T-cell (primary cell): ENCODE data around the gene RHCE. TPM values are rescaled to one million over a fixed set of nuclear protein-coding genes. Genes with fewer than 3 reads are reported as not detected.
"Not testable (repeated sequence)": the region's sequence is repeated elsewhere in the genome, so short reads cannot be mapped to it uniquely, and the experiment has no call there.

Source experiments
- ATAC-seq, 4 experiments: fragments of 200-7000 bp in 3 of 4; fragments of 150-1000 bp in 1 of 4; cut with Tn5 transposase; replicated peaks in 1 of 4; 1 replicate in 3 of 4; 2 replicates in 1 of 4; pipeline ENCODE4 v1.10.0; 2021; ENCODE audit warnings: moderate library complexity in 3 of 4, mild to moderate bottlenecking in 2 of 4, moderate number of reproducible peaks in 1 of 4
- CTCF ChIA-PET, 2 donors: fragments of 300-600 bp; sonication (Branson Sonifier 250); formaldehyde crosslinking; loops; one replicate each; lab custom pipeline; 2022; ENCODE audit warnings: antibody characterized with exemption in 2 of 2; lab: Charles Lee
- POLR2A ChIA-PET, 2 donors: fragments of 300-600 bp; sonication (Branson Sonifier 250); formaldehyde crosslinking; loops; one replicate each; lab custom pipeline; 2022; ENCODE audit warnings: antibody characterized with exemption in 2 of 2; lab: Charles Lee
- DNase-seq, 35 experiments: peaks; one replicate each; pipeline versions ENCODE4 v3.0.0 to v3.0.0-alpha.2; 2013 to 2023
- H3K27ac ChIP-seq: one replicate; pipeline ENCODE4 v1.5.1; 2013; ENCODE audit warnings: low read length
- H3K27me3 ChIP-seq, 2 experiments: replicated peaks in 1 of 2; 1 replicate in 1 of 2; 2 replicates in 1 of 2; pipeline versions ENCODE4 v1.6.1 to v1.7.0; 2013; ENCODE audit warnings: low read length in 1 of 2, mixed read lengths in 1 of 2; ENCODE audit not compliant: control insufficient read depth in 2 of 2, insufficient read depth in 2 of 2; ENCODE audit errors: extremely low read depth in 1 of 2
- H3K36me3 ChIP-seq, 2 donors: 1 replicate in 1 of 2; 2 replicates in 1 of 2; pipeline versions ENCODE4 v1.6.1 to v1.7.0; 2013; ENCODE audit warnings: low read length in 1 of 2; ENCODE audit not compliant: control insufficient read depth in 2 of 2, insufficient read depth in 1 of 2; ENCODE audit errors: extremely low read depth in 1 of 2
- H3K4me1 ChIP-seq, 2 experiments: 1 replicate in 1 of 2; 2 replicates in 1 of 2; pipeline versions ENCODE4 v1.6.1 to v1.7.0; 2013; ENCODE audit warnings: low read length in 2 of 2, mixed read lengths in 1 of 2; ENCODE audit not compliant: insufficient read depth in 2 of 2, control insufficient read depth in 1 of 2; ENCODE audit errors: extremely low read depth in 1 of 2
- H3K4me3 ChIP-seq, 2 donors: 1 replicate in 1 of 2; 2 replicates in 1 of 2; pipeline versions ENCODE4 v1.5.1 to v1.7.0; 2013; ENCODE audit warnings: mild to moderate bottlenecking in 2 of 2, low read length in 1 of 2, moderate library complexity in 1 of 2; ENCODE audit not compliant: control insufficient read depth in 1 of 2; ENCODE audit errors: extremely low read depth in 1 of 2
- H3K9me3 ChIP-seq: 2 replicates; pipeline ENCODE4 v1.7.0; 2013
- H3K27ac Mint-ChIP-seq, 2 donors: one replicate each; pipeline ENCODE4 v1.8.0; 2020 to 2021; ENCODE audit warnings: mild to moderate bottlenecking in 2 of 2, mixed read lengths in 2 of 2
- H3K27me3 Mint-ChIP-seq, 2 donors: one replicate each; pipeline ENCODE4 v1.8.0; 2021 to 2022; ENCODE audit warnings: mixed read lengths in 2 of 2
- H3K36me3 Mint-ChIP-seq: one replicate; pipeline ENCODE4 v1.8.0; 2021; ENCODE audit warnings: mixed read lengths
- H3K4me1 Mint-ChIP-seq, 3 donors: one replicate each; pipeline ENCODE4 v1.8.0; 2020 to 2022; ENCODE audit warnings: mixed read lengths in 3 of 3, mild to moderate bottlenecking in 1 of 3
- H3K4me3 Mint-ChIP-seq, 3 donors: one replicate each; pipeline ENCODE4 v1.8.0; 2020 to 2022; ENCODE audit warnings: mild to moderate bottlenecking in 3 of 3, mixed read lengths in 3 of 3, moderate library complexity in 3 of 3
- H3K9me3 Mint-ChIP-seq, 3 donors: one replicate each; pipeline ENCODE4 v1.8.0; 2020 to 2022; ENCODE audit warnings: mixed read lengths in 3 of 3
- WGBS: methylation state at CpG from one replicate; pipeline ENCODE4 v1.1.5; 2013; ENCODE audit warnings: missing lambda C conversion rate; ENCODE audit not compliant: insufficient coverage; 5-methylcytosine and 5-hydroxymethylcytosine counted together
- total RNA-seq, 35 experiments: library from RNA in 6 of 35; stranded (reverse) in 6 of 35; fragments of 120-200 nt in 1 of 35; gene quantifications; one replicate each; pipeline versions ENCODE4 v1.2.1 to v1.2.4 and lab custom pipeline; 2013 to 2026

RHCE gene
- total RNA-seq, 5 donors from 2014 or later (not counting 1 experiment from before 2014, with no cell fraction given): 0.35 to 1.0 (median 0.63) TPM; not detected in 1

DNA sequence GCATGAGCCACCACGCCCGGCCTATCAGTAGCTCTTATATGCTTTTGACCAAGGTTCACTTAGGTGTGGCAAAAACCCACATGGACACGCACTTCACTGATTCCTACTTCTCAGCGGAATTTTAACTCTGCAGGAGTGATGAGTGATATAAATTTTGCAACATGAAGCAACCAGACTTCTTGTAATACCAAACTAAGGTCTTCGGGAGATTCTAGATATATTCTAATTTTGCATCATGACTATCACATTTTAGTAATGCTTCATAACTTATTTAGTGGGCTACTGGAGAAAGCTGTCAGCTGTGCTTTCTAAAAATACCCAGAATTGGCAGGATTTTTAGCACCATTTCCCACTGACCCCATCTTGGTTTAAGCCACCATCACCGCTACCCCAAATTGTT is 27.8 kb downstream of the RHCE start:
- H3K9me3 Mint-ChIP-seq: no peaks in the 10 kb centered on the region
- CTCF ChIA-PET: no interaction called here
- H3K36me3 Mint-ChIP-seq: no peaks in the 10 kb centered on the region
- Histone ChIP-seq H3K9me3 (no peaks in the 10 kb centered on the region), H3K4me3 (no peak overlapping the region), H3K36me3 (no peaks in the 10 kb centered on the region), H3K27ac (no peak overlapping the region), H3K4me1 (no peaks in the 10 kb centered on the region), H3K27me3 (peaks cover 0 to 2% of the 10 kb centered on the region in 2 experiments)
- peaks cover 3 to 7% of the 10 kb centered on the region in 2 donors for H3K27me3 Mint-ChIP-seq
- DNase-seq (no peak), ATAC-seq (no peak)
- POLR2A ChIA-PET: no interaction called here
- no peak overlapping the region for H3K4me3 Mint-ChIP-seq
- no CpG with 5 or more reads among the region's 6 CpGs for WGBS
- H3K27ac Mint-ChIP-seq: no peak overlapping the region
- no peaks in the 10 kb centered on the region for H3K4me1 Mint-ChIP-seq

DNA sequence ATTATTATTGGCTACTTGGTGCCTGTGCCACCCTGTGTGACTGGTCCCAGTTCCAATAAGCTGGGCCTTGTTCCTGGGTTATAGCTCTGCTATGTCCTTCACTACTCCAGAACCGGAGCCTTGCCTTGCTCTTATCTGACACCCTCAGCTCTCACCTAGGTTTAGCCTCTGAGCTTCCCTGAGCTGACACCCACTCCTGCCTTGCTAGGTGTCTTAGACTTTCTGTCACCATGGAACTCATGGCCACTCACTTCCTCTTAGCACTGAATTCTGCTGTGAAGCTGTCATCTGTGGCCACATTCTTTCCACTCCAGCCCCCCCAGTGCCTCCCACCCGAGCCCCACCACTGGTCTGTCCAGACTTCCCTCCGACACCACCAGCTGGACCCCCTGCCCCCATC is 30.9 kb downstream of the RHCE start:
- H3K27me3 Mint-ChIP-seq, H3K4me1 ChIP-seq, H3K36me3 ChIP-seq, CTCF ChIA-PET, H3K9me3 Mint-ChIP-seq, H3K27ac Mint-ChIP-seq, H3K36me3 Mint-ChIP-seq, DNase-seq, H3K27ac ChIP-seq, H3K4me3 Mint-ChIP-seq, H3K9me3 ChIP-seq, POLR2A ChIA-PET, ATAC-seq, H3K4me1 Mint-ChIP-seq, H3K27me3 ChIP-seq, H3K4me3 ChIP-seq: not testable (repeated sequence)
- WGBS: 65% methylated on average over 3 of the region's 3 CpGs

DNA sequence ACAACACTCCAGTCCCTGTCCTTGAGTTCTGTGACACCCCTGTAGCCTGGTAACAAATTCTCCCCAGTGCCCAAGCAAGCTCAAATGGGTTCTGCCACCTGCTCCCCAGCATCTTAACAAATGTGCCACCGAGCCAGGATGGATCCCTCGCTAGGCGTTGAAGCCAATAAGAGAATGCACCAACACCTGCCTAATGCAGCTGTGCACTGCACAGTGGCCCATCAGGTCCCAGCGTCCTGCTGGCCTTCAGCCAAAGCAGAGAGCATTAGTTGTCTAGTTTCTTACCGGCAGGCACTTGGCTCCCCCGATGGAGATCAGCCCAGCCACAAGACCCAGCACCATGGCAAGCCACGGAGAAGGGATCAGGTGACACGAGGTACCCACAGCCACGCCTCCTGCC is 31.9 kb downstream of the RHCE start:
- POLR2A ChIA-PET: not testable (repeated sequence)

DNA sequence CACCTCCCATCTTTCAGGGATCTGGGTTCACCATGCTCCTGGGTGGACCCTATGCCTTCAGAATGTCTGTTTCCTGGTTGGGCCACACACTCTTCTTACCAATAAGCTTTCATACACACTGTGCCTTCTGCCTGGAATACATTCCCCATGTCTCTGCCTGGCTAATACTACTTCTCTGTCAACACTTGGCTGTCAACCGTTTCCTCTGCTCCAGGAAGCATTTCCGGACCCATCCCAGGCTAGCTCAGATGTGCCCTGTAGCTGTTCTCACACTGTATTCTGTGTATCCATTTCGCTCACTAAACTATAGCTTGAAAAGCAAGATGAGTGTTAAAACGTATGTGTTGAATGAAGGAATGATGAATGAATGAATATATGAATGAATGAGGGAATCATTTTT is 33.5 kb downstream of the RHCE start:
- H3K36me3 Mint-ChIP-seq, H3K9me3 Mint-ChIP-seq, CTCF ChIA-PET, H3K36me3 ChIP-seq, H3K27ac Mint-ChIP-seq, H3K27me3 Mint-ChIP-seq, DNase-seq, ATAC-seq, H3K4me3 ChIP-seq, H3K9me3 ChIP-seq, H3K4me3 Mint-ChIP-seq, POLR2A ChIA-PET, H3K27me3 ChIP-seq, H3K27ac ChIP-seq, H3K4me1 Mint-ChIP-seq, H3K4me1 ChIP-seq: not testable (repeated sequence)
- WGBS: 71% methylated on average over 1 of the region's 4 CpGs

More for the DNA sequence above, 31.9 kb downstream of the RHCE start:
- DNase-seq, H3K36me3 Mint-ChIP-seq, H3K27ac ChIP-seq, H3K4me1 Mint-ChIP-seq, H3K4me3 Mint-ChIP-seq, H3K27me3 Mint-ChIP-seq, H3K36me3 ChIP-seq, H3K4me3 ChIP-seq, H3K4me1 ChIP-seq, H3K9me3 ChIP-seq, H3K9me3 Mint-ChIP-seq, CTCF ChIA-PET, H3K27me3 ChIP-seq, H3K27ac Mint-ChIP-seq, ATAC-seq: not testable (repeated sequence)
- 54% methylated on average over 2 of the region's 9 CpGs for WGBS

DNA sequence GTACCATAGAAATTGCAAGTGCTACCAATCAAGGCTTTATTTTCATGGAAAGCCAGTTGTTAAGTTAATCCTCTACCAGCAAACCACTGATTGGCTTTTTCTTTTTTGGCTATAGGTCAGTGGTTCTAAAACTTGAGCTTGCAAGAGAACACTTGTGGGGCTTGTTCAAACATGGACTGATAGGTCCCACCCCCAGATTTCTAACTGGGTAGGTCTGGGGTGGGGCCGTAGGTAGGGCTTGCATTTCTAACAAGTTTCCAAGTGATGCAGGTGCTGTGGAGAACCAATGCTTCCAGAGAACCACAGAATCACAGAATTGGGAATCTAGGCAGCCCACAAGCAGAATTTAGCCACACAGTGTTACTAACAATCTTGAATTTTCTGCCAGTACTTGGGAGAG is 36.8 kb downstream of the RHCE start:
- H3K27me3 ChIP-seq, CTCF ChIA-PET, DNase-seq, H3K9me3 Mint-ChIP-seq, H3K9me3 ChIP-seq, ATAC-seq, H3K4me1 ChIP-seq, H3K4me3 ChIP-seq, H3K4me3 Mint-ChIP-seq, POLR2A ChIA-PET, H3K36me3 Mint-ChIP-seq, H3K27me3 Mint-ChIP-seq, H3K4me1 Mint-ChIP-seq, H3K27ac Mint-ChIP-seq, H3K36me3 ChIP-seq, H3K27ac ChIP-seq: not testable (repeated sequence)
- WGBS: no CpG with 5 or more reads among the region's 1 CpG

DNA sequence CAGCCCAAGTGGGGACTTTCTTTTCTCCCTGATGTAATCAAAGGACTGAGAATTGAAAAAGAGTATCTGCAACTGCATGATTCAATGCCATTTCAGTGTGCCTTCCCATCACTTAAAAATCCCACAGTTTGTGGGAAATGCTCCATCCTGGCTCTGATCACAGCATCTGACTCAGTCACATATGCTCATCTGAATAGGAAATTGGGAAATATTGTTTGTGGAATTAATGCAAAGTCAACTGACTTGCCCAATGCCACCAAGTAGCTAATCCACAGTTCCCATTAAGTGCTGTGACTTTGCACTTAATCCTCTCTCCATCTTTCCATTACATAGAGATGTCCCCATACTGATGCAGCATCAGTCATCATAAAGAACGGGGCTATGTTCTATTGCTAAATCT is 37.5 kb downstream of the RHCE start:
- H3K9me3 Mint-ChIP-seq, H3K36me3 ChIP-seq, H3K27ac Mint-ChIP-seq, H3K4me1 ChIP-seq, H3K27ac ChIP-seq, H3K4me3 ChIP-seq, H3K27me3 Mint-ChIP-seq, H3K9me3 ChIP-seq, H3K4me3 Mint-ChIP-seq, H3K36me3 Mint-ChIP-seq, H3K27me3 ChIP-seq, POLR2A ChIA-PET, ATAC-seq, CTCF ChIA-PET, DNase-seq, H3K4me1 Mint-ChIP-seq: not testable (repeated sequence)
- WGBS: no CpG with 5 or more reads among the region's 1 CpG

DNA sequence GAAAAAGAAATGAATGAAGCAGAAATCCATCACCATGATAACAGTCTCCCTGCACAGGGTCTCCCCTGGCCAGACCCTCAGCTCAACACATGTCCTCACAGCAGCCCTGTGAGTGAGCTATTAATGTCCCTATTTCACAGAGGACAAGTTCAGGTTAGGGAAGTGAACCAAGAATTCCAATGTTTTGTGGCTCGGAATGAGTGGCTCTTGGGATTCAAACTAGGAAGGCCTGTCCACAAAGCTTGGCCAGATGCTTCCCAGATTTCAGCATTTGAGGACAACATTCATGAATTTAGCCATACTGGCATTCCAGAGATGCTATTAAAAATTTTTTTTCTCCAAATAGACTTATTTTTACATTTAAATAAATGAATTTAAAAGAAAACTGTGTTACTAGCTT is 38.1 kb downstream of the RHCE start:
- H3K27me3 ChIP-seq, DNase-seq, H3K9me3 ChIP-seq, H3K27me3 Mint-ChIP-seq, H3K4me3 ChIP-seq, H3K27ac ChIP-seq, H3K4me1 Mint-ChIP-seq, H3K4me1 ChIP-seq, ATAC-seq, H3K9me3 Mint-ChIP-seq, H3K36me3 ChIP-seq, H3K27ac Mint-ChIP-seq, POLR2A ChIA-PET, H3K36me3 Mint-ChIP-seq, H3K4me3 Mint-ChIP-seq: not testable (repeated sequence)
- no CpG with 5 or more reads among the region's 1 CpG for WGBS
- CTCF ChIA-PET: interaction anchor here in 1 of 2 donors (0.5 kb wide), 1 partner anchor 52 kb away, joined by 4 read pairs; no protein-coding TSS in a partner anchor
